Transverse colon (tissue), 4 donors: ENCODE measurements around the gene DSP. TPM values are rescaled to one million over a fixed set of nuclear protein-coding genes. Genes with fewer than 3 reads are reported as not detected.

Source experiments
- DNase-seq: peaks from one replicate; pipeline ENCODE4 v3.0.0-alpha.2; 2019
- H3K27ac ChIP-seq, 4 donors: fragments of 200-600 bp; sonication (generic); 2 replicates each; pipeline ENCODE4 v1.5.1; 2016 to 2018; ENCODE audit warnings: inconsistent platforms in 4 of 4
- H3K27me3 ChIP-seq: fragments of 200-600 bp; sonication (generic); 2 replicates; pipeline ENCODE4 v1.5.1; 2017; ENCODE audit warnings: inconsistent platforms
- H3K36me3 ChIP-seq, 4 donors: fragments of 200-600 bp; sonication (generic); 2 replicates each; pipeline ENCODE4 v1.5.1; 2017 to 2019; ENCODE audit warnings: inconsistent platforms in 4 of 4
- H3K4me1 ChIP-seq, 4 donors: fragments of 200-600 bp; sonication (generic); 2 replicates each; pipeline ENCODE4 v1.5.1; 2017 to 2020; ENCODE audit warnings: inconsistent platforms in 4 of 4
- H3K4me3 ChIP-seq, 4 donors: fragments of 200-600 bp; sonication (generic); 1 replicate in 1 of 4; 2 replicates in 3 of 4; pipeline versions ENCODE4 v1.5.1 to v1.6.1; 2017 to 2019; ENCODE audit warnings: inconsistent platforms in 4 of 4
- H3K9me3 ChIP-seq, 2 donors: fragments of 200-600 bp; sonication (generic); 2 replicates each; pipeline ENCODE4 v1.5.1; 2017 to 2019; ENCODE audit warnings: inconsistent platforms in 2 of 2
- EP300 ChIP-seq: sonication (generic); formaldehyde crosslinking; IDR thresholded peaks from one replicate; pipeline ENCODE4 v1.6.1; 2017; ENCODE audit warnings: antibody characterized with exemption, low read depth
- POLR2A ChIP-seq: fragments of 450-650 bp; IDR thresholded peaks from one replicate; pipeline ENCODE4 v1.6.1; 2016; ENCODE audit warnings: antibody characterized with exemption, mild to moderate bottlenecking, moderate library complexity
- POLR2AphosphoS5 ChIP-seq, 3 donors: sonication (generic); formaldehyde crosslinking; IDR thresholded peaks; one replicate each; pipeline ENCODE4 v1.6.1; 2016; ENCODE audit warnings: antibody characterized with exemption in 3 of 3
- WGBS, 2 donors: methylation state at CpG; one replicate each; pipeline ENCODE4 v1.1.5; 2018; ENCODE audit warnings: low coverage in 1 of 2; 5-methylcytosine and 5-hydroxymethylcytosine counted together
- in situ Hi-C, 4 donors: fragments of 200-750 bp; cut with MboI; loops; one replicate each; pipeline versions ENCODE4 v1.15.0 to v1.15.1; 2017; ENCODE audit warnings: low sequenced_read_pairs in 3 of 4, low pct_ligation_motif_present in 1 of 4, low pct_unique_long_range_greater_than_20kb in 1 of 4
- intact Hi-C: fragments of 100-400 bp; cut with DNase I; formaldehyde crosslinking; loops from one replicate; pipeline ENCODE4 v1.15.1; 2023; ENCODE audit warnings: low total_unique reads
- total RNA-seq, 4 donors: library from RNA; depleted of rRNA; stranded (reverse); fragments of >200 nt; gene quantifications; one replicate each; pipeline ENCODE4 v1.1.0, GENCODE V29; 2016
- TF ChIP-seq, protein P1 (sequence below), 5 experiments: fragments of 200-600 bp in 3 of 5; fragments of 450-650 bp in 2 of 5; sonication (generic) in 3 of 5; IDR thresholded peaks; 1 replicate in 2 of 5; 2 replicates in 3 of 5; pipeline ENCODE4 v1.5.1; 2016 to 2017; ENCODE audit warnings: antibody characterized with exemption in 5 of 5, inconsistent platforms in 3 of 5, mild to moderate bottlenecking in 2 of 5, moderate library complexity in 1 of 5

Gene DSP
- total RNA-seq, 4 donors from 2014 or later = 160 to 243 (median 202) TPM

DNA sequence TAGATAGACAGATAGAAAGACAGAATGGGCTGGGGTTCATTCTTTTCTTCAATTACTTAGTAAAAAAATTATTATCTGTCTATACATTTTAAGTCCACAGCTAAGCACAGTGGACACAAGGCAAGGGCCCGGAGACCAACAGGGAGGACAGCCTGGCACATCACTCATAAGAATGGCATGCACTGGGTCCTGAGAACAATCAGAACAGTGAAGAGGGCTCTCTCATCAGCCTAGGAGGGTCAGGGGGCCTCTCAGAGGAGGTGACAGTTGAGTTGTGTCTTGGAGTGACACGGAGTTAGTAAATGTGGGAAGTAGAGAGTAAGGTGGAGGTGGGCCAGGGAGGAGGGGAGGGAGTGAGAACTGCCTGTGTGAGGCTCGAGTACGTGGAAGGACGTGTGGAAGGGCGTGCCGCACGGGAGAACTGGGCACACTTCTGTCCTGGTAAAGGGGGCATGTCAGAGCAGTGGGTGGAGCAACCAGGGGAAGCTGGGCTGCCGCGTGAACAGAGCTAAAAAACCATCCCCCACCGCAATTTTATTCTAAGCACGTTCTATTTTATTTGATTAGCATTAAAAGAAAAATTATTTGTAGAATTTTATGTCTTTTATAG, 45.1 kb upstream of the DSP start:
- Histone ChIP-seq H3K27me3 (no peaks in the 10 kb centered on the region), H3K9me3 (no peaks in the 10 kb centered on the region), H3K36me3 (no peaks in the 10 kb centered on the region), H3K4me1 (no peaks in the 10 kb centered on the region), H3K4me3 (no peak overlapping the region), H3K27ac (no peak overlapping the region)
- no peak for TF ChIP-seq EP300
- TF ChIP-seq, protein P1, sequence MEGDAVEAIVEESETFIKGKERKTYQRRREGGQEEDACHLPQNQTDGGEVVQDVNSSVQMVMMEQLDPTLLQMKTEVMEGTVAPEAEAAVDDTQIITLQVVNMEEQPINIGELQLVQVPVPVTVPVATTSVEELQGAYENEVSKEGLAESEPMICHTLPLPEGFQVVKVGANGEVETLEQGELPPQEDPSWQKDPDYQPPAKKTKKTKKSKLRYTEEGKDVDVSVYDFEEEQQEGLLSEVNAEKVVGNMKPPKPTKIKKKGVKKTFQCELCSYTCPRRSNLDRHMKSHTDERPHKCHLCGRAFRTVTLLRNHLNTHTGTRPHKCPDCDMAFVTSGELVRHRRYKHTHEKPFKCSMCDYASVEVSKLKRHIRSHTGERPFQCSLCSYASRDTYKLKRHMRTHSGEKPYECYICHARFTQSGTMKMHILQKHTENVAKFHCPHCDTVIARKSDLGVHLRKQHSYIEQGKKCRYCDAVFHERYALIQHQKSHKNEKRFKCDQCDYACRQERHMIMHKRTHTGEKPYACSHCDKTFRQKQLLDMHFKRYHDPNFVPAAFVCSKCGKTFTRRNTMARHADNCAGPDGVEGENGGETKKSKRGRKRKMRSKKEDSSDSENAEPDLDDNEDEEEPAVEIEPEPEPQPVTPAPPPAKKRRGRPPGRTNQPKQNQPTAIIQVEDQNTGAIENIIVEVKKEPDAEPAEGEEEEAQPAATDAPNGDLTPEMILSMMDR (IDR thresholded peaks at IDR 0.05) = no peak
- no peak for TF ChIP-seq POLR2AphosphoS5 (IDR thresholded peaks at IDR 0.05)
- TF ChIP-seq POLR2A = no peak
- DNase-seq = no peak
- in situ Hi-C loops = no loop called here
- 80 to 86% methylated on average over 12 of the region's 12 CpGs for WGBS, 2 donors
- intact Hi-C loops = no loop called here

DNA sequence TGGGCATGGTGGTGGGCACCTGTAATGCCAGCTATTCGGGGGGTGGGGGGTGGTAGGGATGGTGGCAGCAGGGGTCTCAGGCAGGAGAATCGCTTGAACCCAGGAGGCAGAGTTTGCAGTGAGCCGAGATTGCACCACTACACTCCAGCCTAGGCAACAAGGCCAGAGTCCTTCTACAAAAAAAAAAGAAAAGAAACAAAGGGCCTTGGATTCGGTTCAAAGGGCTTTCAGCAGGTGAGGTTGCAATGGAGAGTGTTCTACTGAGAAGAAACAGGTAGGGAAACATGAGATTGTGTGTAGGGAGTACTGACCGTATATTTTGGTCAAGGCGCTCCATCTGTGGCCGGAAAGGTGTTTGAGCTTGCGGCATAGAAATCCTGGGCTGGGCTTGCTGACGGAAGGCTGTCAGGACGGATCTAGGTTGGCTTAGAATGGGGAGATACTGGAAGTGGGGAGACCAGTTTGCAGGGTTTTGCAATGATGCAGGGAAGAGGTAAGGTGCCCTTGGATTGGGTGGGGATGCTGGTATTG, 40.7 kb upstream of the DSP start:
- intact Hi-C loops (no loop called here), in situ Hi-C loops (no loop called here)
- Histone ChIP-seq H3K9me3 (no peaks in the 10 kb centered on the region), H3K27me3 (no peaks in the 10 kb centered on the region), H3K27ac (no peak overlapping the region), H3K4me1 (peaks cover 0 to 10% (median 8%) of the 10 kb centered on the region in 4 donors), H3K36me3 (no peaks in the 10 kb centered on the region), H3K4me3 (no peak overlapping the region)
- WGBS, 2 donors = 84 to 91% methylated on average over 7 to 10 of the region's 10 CpGs
- no peak for DNase-seq
- TF ChIP-seq, protein P1 (IDR thresholded peaks at IDR 0.05) = no peak
- TF ChIP-seq POLR2AphosphoS5 (IDR thresholded peaks at IDR 0.05) (no peak), POLR2A (no peak), EP300 (no peak)

DNA sequence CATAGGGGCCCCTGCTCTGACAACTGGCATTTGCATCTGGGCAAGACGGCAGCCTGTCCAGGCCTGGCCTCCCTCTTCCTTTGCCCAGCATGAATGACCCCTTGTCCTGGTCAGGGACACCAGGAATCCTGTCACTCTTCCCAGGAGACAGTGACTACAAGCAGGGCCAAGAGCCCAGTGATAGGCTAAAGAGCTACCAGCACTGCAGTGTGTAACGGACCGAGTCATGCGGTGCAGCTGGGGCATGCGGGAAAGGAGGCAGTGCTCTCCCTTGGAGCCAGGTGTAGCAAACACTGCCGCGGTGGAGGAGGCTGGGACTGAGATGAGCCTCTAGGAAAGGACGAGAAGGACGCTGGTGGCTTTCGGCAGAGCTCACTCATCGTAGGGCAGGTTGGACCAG, 38.7 kb upstream of the DSP start:
- in situ Hi-C loops (no loop called here), intact Hi-C loops (no loop called here)
- H3K9me3 ChIP-seq = no peaks in the 10 kb centered on the region
- H3K27me3 ChIP-seq = no peaks in the 10 kb centered on the region
- peaks cover 0 to 14% (median 11%) of the 10 kb centered on the region in 4 donors for H3K4me1 ChIP-seq
- WGBS, 2 donors = 94 to 97% methylated on average over 9 to 11 of the region's 11 CpGs
- no peak for DNase-seq
- no peaks in the 10 kb centered on the region for H3K36me3 ChIP-seq
- TF ChIP-seq, protein P1 (IDR thresholded peaks at IDR 0.05) = no peak
- no peak for TF ChIP-seq POLR2AphosphoS5 (IDR thresholded peaks at IDR 0.05)
- TF ChIP-seq POLR2A = no peak
- TF ChIP-seq EP300 = no peak
- H3K27ac ChIP-seq = no peak overlapping the region
- H3K4me3 ChIP-seq = no peak overlapping the region

DNA sequence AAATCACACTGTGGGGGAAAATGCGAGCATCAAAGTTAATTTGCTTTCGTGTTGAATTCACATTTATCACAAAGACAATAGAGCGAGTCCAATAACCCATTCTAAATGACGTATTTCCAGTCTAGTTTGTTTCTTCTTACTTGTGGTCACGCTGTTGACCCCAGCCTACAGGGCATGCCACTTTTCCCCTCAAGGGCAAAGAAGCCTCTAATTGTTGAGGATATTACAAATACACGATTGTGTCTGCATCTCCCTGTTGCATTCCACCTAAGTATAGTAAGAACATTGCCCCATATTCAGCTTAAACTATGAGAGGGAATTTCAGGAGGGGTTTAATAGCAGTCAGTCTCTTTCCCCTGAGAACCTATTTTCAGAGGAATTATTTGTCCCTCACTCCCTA, 37.4 kb upstream of the DSP start:
- no peak overlapping the region for H3K27ac ChIP-seq
- H3K4me1 ChIP-seq = peaks cover 0 to 14% (median 11%) of the 10 kb centered on the region in 4 donors
- TF ChIP-seq POLR2AphosphoS5 (IDR thresholded peaks at IDR 0.05) = no peak
- TF ChIP-seq, protein P1 (IDR thresholded peaks at IDR 0.05) = no peak
- 77% methylated on average over 6 of the region's 6 CpGs for WGBS, 2 donors
- no peak overlapping the region for H3K4me3 ChIP-seq
- in situ Hi-C loops = no loop called here
- no peaks in the 10 kb centered on the region for H3K9me3 ChIP-seq
- H3K36me3 ChIP-seq = no peaks in the 10 kb centered on the region
- intact Hi-C loops = no loop called here
- H3K27me3 ChIP-seq = no peaks in the 10 kb centered on the region
- DNase-seq = no peak
